GM06990 (cell line): ENCODE results near the gene MYPOP.

ENCODE experiments used
- DNase-seq: peaks from one replicate; pipeline ENCODE4 v3.0.0-alpha.2; 2011; ENCODE audit not compliant: insufficient read length; ENCODE audit errors: extremely low read depth
- H3K27me3 ChIP-seq: replicated peaks from 2 replicates; pipeline ENCODE4 v1.6.0; 2011; ENCODE audit warnings: low read length; ENCODE audit not compliant: control insufficient read depth, insufficient read depth
- H3K36me3 ChIP-seq: 2 replicates; pipeline ENCODE4 v1.5.1; 2011; ENCODE audit warnings: low read length; ENCODE audit not compliant: control insufficient read depth, insufficient read depth
- H3K4me3 ChIP-seq: replicated peaks from 2 replicates; pipeline ENCODE4 v1.5.1; 2011; ENCODE audit warnings: low read depth, mild to moderate bottlenecking, control low read depth, low read length
- TF ChIP-seq, protein P1 (sequence below): IDR thresholded peaks from 2 replicates; pipeline ENCODE4 v1.5.1; 2011; ENCODE audit warnings: low read length, control low read depth, mild to moderate bottlenecking, inconsistent platforms; ENCODE audit not compliant: insufficient read depth, poor library complexity, severe bottlenecking

Gene MYPOP

DNA sequence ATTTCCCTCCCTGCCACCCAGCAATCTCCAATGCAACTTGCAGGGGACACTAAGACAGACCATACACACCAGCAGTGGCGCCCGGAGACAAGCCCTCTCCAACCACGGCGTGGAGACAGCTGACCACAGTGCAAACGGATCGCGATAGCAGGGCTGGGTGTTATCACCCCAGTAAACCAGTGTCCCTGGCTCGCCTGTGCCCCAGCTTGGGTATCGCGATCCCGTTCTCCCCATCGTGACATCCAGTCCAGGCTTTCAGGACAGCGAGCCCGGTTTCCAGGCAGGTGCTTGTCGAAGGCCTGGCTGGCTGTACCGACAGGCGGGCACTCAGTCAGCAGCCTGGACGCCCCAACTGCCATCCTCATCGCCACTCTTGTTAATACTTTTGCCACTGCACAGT lies 32.9 kb upstream of the MYPOP start:
- DNase-seq = no peak
- TF ChIP-seq, protein P1, sequence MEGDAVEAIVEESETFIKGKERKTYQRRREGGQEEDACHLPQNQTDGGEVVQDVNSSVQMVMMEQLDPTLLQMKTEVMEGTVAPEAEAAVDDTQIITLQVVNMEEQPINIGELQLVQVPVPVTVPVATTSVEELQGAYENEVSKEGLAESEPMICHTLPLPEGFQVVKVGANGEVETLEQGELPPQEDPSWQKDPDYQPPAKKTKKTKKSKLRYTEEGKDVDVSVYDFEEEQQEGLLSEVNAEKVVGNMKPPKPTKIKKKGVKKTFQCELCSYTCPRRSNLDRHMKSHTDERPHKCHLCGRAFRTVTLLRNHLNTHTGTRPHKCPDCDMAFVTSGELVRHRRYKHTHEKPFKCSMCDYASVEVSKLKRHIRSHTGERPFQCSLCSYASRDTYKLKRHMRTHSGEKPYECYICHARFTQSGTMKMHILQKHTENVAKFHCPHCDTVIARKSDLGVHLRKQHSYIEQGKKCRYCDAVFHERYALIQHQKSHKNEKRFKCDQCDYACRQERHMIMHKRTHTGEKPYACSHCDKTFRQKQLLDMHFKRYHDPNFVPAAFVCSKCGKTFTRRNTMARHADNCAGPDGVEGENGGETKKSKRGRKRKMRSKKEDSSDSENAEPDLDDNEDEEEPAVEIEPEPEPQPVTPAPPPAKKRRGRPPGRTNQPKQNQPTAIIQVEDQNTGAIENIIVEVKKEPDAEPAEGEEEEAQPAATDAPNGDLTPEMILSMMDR = no peak
- Histone ChIP-seq H3K4me3 (no peak overlapping the region), H3K27me3 (no peaks in the 10 kb centered on the region; the same call in 1 of the 2 replicates), H3K36me3 (no peaks in the 10 kb centered on the region)

DNA sequence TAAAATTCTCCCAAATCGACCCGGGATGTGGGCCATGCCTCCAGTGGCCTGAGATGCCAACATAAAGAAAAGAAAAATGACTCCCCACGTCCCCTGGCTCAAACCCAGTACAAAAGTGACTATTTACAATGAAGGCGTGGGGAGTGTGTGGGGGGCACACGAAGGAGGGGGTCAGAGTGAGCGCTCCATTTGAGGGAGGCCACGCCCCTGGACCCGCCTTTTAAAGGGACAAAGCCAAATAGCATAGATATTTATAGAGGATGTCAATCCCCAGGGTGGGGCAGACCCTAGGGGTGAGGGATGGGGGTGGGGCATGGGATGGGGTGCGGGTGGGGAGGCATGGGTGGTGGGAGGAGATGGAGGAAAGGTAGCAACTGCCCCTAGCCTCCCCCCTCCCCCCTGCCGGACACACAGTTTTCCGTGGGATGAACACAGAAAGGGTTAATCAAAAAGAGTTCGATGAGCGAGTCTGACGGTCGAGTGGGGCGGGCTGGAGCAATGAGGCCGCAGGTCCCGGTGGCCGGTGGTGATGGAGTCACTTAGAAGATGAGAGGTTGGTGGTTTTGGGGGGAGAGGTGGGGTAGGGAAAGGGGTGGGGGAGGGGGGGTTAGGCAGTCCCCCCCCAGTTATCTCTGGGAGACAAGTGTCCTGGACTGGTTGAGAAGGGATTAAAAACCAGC lies 32.3 kb upstream of the MYPOP start:
- no peak for DNase-seq
- TF ChIP-seq, protein P1 = no peak
- H3K27me3 ChIP-seq = no peaks in the 10 kb centered on the region; the same call in 1 of the 2 replicates
- no peak overlapping the region for H3K4me3 ChIP-seq
- no peaks in the 10 kb centered on the region for H3K36me3 ChIP-seq

DNA sequence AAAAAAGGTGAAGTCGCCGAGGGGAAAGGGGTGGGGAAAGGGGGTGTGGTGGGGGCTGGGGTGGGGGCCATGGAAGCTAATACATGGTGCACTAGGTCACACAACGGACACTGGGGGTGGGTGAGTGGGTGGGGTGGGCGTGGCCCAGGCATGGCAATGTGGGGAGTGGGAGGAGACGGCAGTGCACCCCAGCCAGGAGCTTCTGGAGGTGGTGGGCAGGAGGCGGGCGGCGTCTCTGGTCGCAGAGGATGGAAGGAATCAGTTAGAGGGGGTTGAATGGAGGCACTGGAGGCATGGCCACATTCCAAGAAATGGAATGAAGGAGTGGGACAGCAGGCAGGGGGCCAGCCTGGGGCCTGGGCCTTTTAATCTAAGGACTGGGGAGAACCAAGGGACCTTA lies 31.3 kb upstream of the MYPOP start:
- Histone ChIP-seq H3K27me3 (no peaks in the 10 kb centered on the region; the same call in 1 of the 2 replicates), H3K4me3 (no peak overlapping the region), H3K36me3 (no peaks in the 10 kb centered on the region)
- TF ChIP-seq, protein P1 = no peak
- no peak for DNase-seq

DNA sequence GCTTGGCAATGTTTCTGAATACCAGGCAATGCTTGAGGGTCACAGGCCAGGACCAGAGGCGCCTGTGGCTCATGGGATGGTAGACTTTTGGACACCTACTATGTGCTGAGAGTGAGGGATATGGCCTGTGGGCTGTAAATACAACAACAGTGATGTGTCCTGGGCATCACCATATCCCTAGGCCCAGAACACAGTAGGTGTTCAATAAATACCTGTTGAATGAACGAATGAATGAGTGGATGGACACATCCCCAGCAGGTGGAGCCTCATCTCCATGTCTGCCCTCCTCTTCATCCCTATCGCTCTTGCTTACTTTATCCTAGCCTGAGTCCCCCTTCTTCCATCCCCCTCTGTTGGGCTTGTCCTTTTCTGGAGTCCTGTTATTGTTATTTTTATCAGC lies 28.6 kb upstream of the MYPOP start:
- Histone ChIP-seq H3K4me3 (no peak overlapping the region), H3K36me3 (no peaks in the 10 kb centered on the region), H3K27me3 (no peaks in the 10 kb centered on the region; the same call in 1 of the 2 replicates)
- DNase-seq = no peak
- TF ChIP-seq, protein P1 = no peak

DNA sequence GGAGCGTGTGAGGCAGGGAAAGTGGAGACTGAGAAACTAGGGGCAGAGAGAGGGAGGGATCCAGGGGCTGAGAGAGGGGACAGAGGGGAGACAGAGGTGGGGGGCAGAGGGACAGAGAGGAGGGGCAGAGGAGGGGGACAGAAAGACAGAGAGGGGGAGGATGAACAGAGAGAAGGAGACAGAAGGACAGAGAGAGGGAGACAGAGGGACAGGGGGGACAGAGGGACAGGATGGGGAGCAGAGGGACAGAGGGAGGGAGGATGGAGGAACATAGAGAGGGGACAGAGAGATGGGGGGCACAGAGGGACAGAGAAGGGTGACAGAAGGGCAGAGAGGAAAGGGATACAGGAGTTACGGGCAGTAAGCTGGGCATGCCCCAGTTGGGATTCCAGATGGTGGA lies 26.8 kb upstream of the MYPOP start:
- DNase-seq = no peak
- H3K36me3 ChIP-seq = no peaks in the 10 kb centered on the region
- TF ChIP-seq, protein P1 = no peak
- no peak overlapping the region for H3K4me3 ChIP-seq
- H3K27me3 ChIP-seq = no peaks in the 10 kb centered on the region; the same call in 1 of the 2 replicates
